Astrocyte (in vitro differentiated cells and primary cell): Measurements from ENCODE around the gene KCNQ1OT1. TPM values are rescaled to one million over a fixed set of nuclear protein-coding genes. Genes with fewer than 3 reads are reported as not detected.

Experiments used
- DNase-seq: peaks from one replicate; pipeline ENCODE4 v3.0.0-alpha.2; 2010; ENCODE audit warnings: low read depth
- FAIRE-seq: peaks from 2 replicates; lab custom pipeline; 2011; peaks lifted over from hg19 to GRCh38; lab: Jason Lieb, UNC
- H2AFZ ChIP-seq: 2 replicates; pipeline ENCODE4 v1.6.0; 2012; ENCODE audit warnings: low read depth, low read length, inconsistent platforms
- H3K27ac ChIP-seq: 2 replicates; pipeline ENCODE4 v1.5.1; 2011; ENCODE audit warnings: low read depth, low read length, inconsistent platforms
- H3K27me3 ChIP-seq: 2 replicates; pipeline ENCODE4 v1.6.0; 2011; ENCODE audit warnings: low read length, inconsistent platforms; ENCODE audit not compliant: insufficient read depth
- H3K36me3 ChIP-seq: 2 replicates; pipeline ENCODE4 v1.5.1; 2011; ENCODE audit warnings: low read length, inconsistent platforms; ENCODE audit not compliant: insufficient read depth
- H3K4me1 ChIP-seq: 2 replicates; pipeline ENCODE4 v1.5.1; 2011; ENCODE audit warnings: low read length, inconsistent platforms; ENCODE audit not compliant: insufficient read depth
- H3K4me2 ChIP-seq: 2 replicates; pipeline ENCODE4 v1.6.0; 2012; ENCODE audit warnings: low read length, inconsistent platforms
- H3K4me3 ChIP-seq: 2 replicates; pipeline ENCODE4 v1.5.1; 2011; ENCODE audit warnings: low read depth, mild to moderate bottlenecking, low read length, inconsistent platforms; ENCODE audit not compliant: insufficient read depth
- H3K79me2 ChIP-seq: 2 replicates; pipeline ENCODE4 v1.6.0; 2012; ENCODE audit warnings: mild to moderate bottlenecking, low read length, inconsistent platforms; ENCODE audit not compliant: insufficient read depth
- H3K9ac ChIP-seq: 2 replicates; pipeline ENCODE4 v1.6.0; 2012; ENCODE audit warnings: mild to moderate bottlenecking, low read length, inconsistent platforms
- H3K9me3 ChIP-seq: 2 replicates; pipeline ENCODE4 v1.5.1; 2012; ENCODE audit warnings: low read depth, mild to moderate bottlenecking, low read length, inconsistent platforms; ENCODE audit not compliant: insufficient read depth
- H4K20me1 ChIP-seq: 2 replicates; pipeline ENCODE4 v1.6.0; 2012; ENCODE audit warnings: low read length, inconsistent platforms; ENCODE audit not compliant: insufficient read depth
- H3K27ac Mint-ChIP-seq: one replicate; pipeline ENCODE4 v1.8.0; 2021; ENCODE audit warnings: mild to moderate bottlenecking, mixed read lengths; ENCODE audit not compliant: unreplicated experiment
- H3K27me3 Mint-ChIP-seq: one replicate; pipeline ENCODE4 v1.8.0; 2021; ENCODE audit warnings: low read depth, mixed read lengths; ENCODE audit not compliant: unreplicated experiment
- H3K36me3 Mint-ChIP-seq: one replicate; pipeline ENCODE4 v1.8.0; 2021; ENCODE audit warnings: low read depth, mixed read lengths; ENCODE audit not compliant: unreplicated experiment
- H3K4me1 Mint-ChIP-seq: one replicate; pipeline ENCODE4 v1.8.0; 2021; ENCODE audit warnings: low read depth, mixed read lengths; ENCODE audit not compliant: unreplicated experiment
- H3K4me3 Mint-ChIP-seq: one replicate; pipeline ENCODE4 v1.8.0; 2021; ENCODE audit warnings: mild to moderate bottlenecking, moderate library complexity, mixed read lengths; ENCODE audit not compliant: unreplicated experiment
- H3K9me3 Mint-ChIP-seq: one replicate; pipeline ENCODE4 v1.8.0; 2021; ENCODE audit warnings: mild to moderate bottlenecking, mixed read lengths; ENCODE audit not compliant: unreplicated experiment
- CTCF ChIP-seq: IDR thresholded peaks from 2 replicates; pipeline ENCODE4 v1.5.1; 2011; ENCODE audit warnings: low read depth, mild to moderate bottlenecking, inconsistent platforms, low read length, moderate library complexity; ENCODE audit not compliant: insufficient read depth
- EZH2 ChIP-seq: IDR thresholded peaks from 2 replicates; pipeline ENCODE4 v1.6.1; 2012; ENCODE audit warnings: mild to moderate bottlenecking, low read length, inconsistent platforms; ENCODE audit not compliant: insufficient read depth
- total RNA-seq: library from RNA; stranded (reverse); gene quantifications from 2 replicates; pipeline ENCODE4 v1.2.1, GENCODE V29; 2021

The KCNQ1OT1 gene
- total RNA-seq, 1 donor from 2014 or later = 2.5 TPM

GRCh38 chr11:2590965-2591754 is 108.6 kb downstream of the KCNQ1OT1 start:
- Histone ChIP-seq H3K27ac (no peak overlapping the region), H3K9ac (no peak overlapping the region), H3K4me3 (no peak overlapping the region), H3K27me3 (peaks cover 26% of the 10 kb centered on the region), H3K4me2 (no peak overlapping the region), H4K20me1 (no peaks in the 10 kb centered on the region), H3K36me3 (no peaks in the 10 kb centered on the region), H3K4me1 (no peaks in the 10 kb centered on the region), H3K9me3 (peaks cover 1% of the 10 kb centered on the region), H2AFZ (no peak overlapping the region), H3K79me2 (no peaks in the 10 kb centered on the region)
- no peaks in the 10 kb centered on the region for H3K36me3 Mint-ChIP-seq
- no peak overlapping the region for H3K4me3 Mint-ChIP-seq
- H3K27ac Mint-ChIP-seq = no peak overlapping the region
- TF ChIP-seq EZH2 = no peak
- TF ChIP-seq CTCF = no peak
- peaks cover 8% of the 10 kb centered on the region for H3K9me3 Mint-ChIP-seq
- H3K27me3 Mint-ChIP-seq = peaks cover 74% of the 10 kb centered on the region
- FAIRE-seq (no peak), DNase-seq (no peak)
- H3K4me1 Mint-ChIP-seq = no peaks in the 10 kb centered on the region

DNA sequence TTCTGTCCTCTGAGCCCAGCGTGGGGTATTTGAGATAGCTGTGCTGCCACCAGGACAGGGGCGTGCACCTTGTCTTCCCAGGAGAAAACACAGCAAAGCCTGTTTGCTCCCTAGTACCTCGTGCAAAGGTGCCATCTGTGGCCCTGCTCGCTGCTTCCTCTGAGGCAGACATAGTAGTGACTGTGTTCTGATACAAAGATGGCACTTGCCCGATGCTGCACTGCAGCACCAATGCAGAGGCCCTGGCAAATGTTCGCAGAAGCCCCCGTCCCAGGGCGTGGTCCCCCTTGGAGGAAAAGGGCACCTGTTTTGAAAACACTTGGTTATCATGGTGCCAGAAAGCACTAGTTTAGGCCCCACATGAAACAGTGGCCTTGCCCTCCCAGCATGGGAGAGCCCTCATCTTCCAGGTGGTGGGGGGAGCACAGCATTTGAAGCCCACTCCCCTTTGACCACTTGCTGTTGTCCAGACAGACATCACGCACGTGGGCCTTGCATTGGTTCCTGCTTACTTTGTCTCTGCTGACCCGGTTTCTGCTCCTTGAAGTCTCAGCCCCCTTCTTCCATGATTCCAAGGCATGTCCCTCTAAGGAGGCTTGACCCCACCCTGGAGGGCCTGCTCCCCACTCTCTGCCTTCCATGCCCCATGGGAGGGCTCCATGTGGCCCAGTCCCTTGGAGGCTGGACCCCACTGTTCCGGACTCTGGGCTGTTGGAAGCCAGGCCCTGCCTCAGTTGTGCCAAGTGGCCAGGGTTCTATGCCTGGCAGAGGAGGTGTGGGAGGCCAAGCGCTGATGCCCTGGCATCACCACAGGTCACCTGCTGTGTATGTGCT is 109.4 kb downstream of the KCNQ1OT1 start:
- Histone ChIP-seq H3K4me2 (no peak overlapping the region), H3K27ac (no peak overlapping the region), H3K4me3 (no peak overlapping the region), H3K9ac (no peak overlapping the region), H3K27me3 (peaks cover 24% of the 10 kb centered on the region), H3K9me3 (no peaks in the 10 kb centered on the region), H3K4me1 (no peaks in the 10 kb centered on the region), H2AFZ (no peak overlapping the region), H3K79me2 (no peaks in the 10 kb centered on the region), H4K20me1 (no peaks in the 10 kb centered on the region), H3K36me3 (no peaks in the 10 kb centered on the region)
- Mint-ChIP-seq H3K4me1 (no peaks in the 10 kb centered on the region), H3K4me3 (no peak overlapping the region), H3K36me3 (no peaks in the 10 kb centered on the region), H3K27me3 (peaks cover 74% of the 10 kb centered on the region), H3K27ac (no peak overlapping the region), H3K9me3 (peaks cover 8% of the 10 kb centered on the region)
- no peak for DNase-seq
- no peak for FAIRE-seq
- no peak for TF ChIP-seq EZH2
- no peak for TF ChIP-seq CTCF
